ENCODE results near the gene FAM81B. TPM values are rescaled to one million over a fixed set of nuclear protein-coding genes. Genes with fewer than 3 reads are reported as not detected.

The FAM81B gene
- total and polyA plus RNA-seq, 2 experiments from 2014 or later = 0.80 TPM; not detected in 1

- Histone ChIP-seq H3K4me2 (no peak overlapping the region), H3K4me3 (no peak overlapping the region), H3K9me2 (replicated peaks; ENCODE audit: insufficient read depth) (no peaks in the 10 kb centered on the region), H3K79me2 (no peaks in the 10 kb centered on the region), H3K4me1 (ENCODE audit: insufficient read depth) (no peaks in the 10 kb centered on the region), H3K36me3 (replicated peaks; ENCODE audit: insufficient read depth, low read depth) (no peaks in the 10 kb centered on the region), H2AFZ (no peak overlapping the region), H3K9me3 (ENCODE audit: low read depth) (no peaks in the 10 kb centered on the region), H3K27ac (no peak overlapping the region), H3K27me3 (no peaks in the 10 kb centered on the region), H4K20me1 (ENCODE audit: insufficient read depth, poor library complexity, severe bottlenecking) (no peaks in the 10 kb centered on the region)
- 49% methylated on average over 2 of the region's 2 CpGs for WGBS (ENCODE audit: low lambda C conversion rate, missing lambda C conversion rate)
- no peak for DNase-seq (ENCODE audit: low spot score)
- TF ChIP-seq, protein P1, sequence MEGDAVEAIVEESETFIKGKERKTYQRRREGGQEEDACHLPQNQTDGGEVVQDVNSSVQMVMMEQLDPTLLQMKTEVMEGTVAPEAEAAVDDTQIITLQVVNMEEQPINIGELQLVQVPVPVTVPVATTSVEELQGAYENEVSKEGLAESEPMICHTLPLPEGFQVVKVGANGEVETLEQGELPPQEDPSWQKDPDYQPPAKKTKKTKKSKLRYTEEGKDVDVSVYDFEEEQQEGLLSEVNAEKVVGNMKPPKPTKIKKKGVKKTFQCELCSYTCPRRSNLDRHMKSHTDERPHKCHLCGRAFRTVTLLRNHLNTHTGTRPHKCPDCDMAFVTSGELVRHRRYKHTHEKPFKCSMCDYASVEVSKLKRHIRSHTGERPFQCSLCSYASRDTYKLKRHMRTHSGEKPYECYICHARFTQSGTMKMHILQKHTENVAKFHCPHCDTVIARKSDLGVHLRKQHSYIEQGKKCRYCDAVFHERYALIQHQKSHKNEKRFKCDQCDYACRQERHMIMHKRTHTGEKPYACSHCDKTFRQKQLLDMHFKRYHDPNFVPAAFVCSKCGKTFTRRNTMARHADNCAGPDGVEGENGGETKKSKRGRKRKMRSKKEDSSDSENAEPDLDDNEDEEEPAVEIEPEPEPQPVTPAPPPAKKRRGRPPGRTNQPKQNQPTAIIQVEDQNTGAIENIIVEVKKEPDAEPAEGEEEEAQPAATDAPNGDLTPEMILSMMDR (IDR thresholded peaks at IDR 0.05; ENCODE audit: poor library complexity) = no peak
- TF ChIP-seq EZH2 (IDR thresholded peaks at IDR 0.05; ENCODE audit: borderline replicate concordance) (no peak), EZH2phosphoT487 (IDR thresholded peaks at IDR 0.05; ENCODE audit: low read depth, severe bottlenecking, unreplicated experiment) (no peak)
These were observed 58.3 kb downstream of the FAM81B start for GRCh38 chr5:95449460-95449859.

GRCh38 chr5:95454536-95454935, 63.4 kb downstream of the FAM81B start:
- no peak overlapping the region for H3K4me3 ChIP-seq
- no peaks in the 10 kb centered on the region for H3K79me2 ChIP-seq
- H3K9me2 ChIP-seq (replicated peaks; ENCODE audit: insufficient read depth) = no peaks in the 10 kb centered on the region
- DNase-seq (ENCODE audit: low spot score) = no peak
- H3K27ac ChIP-seq = no peak overlapping the region
- no peaks in the 10 kb centered on the region for H3K9me3 ChIP-seq (ENCODE audit: low read depth)
- no peaks in the 10 kb centered on the region for H3K4me1 ChIP-seq (ENCODE audit: insufficient read depth)
- no peaks in the 10 kb centered on the region for H3K36me3 ChIP-seq (replicated peaks; ENCODE audit: insufficient read depth, low read depth)
- no peak overlapping the region for H3K4me2 ChIP-seq
- H3K27me3 ChIP-seq = no peaks in the 10 kb centered on the region
- no peak overlapping the region for H2AFZ ChIP-seq
- TF ChIP-seq, protein P1 (IDR thresholded peaks at IDR 0.05; ENCODE audit: poor library complexity) = no peak
- no peak for TF ChIP-seq EZH2 (IDR thresholded peaks at IDR 0.05; ENCODE audit: borderline replicate concordance)
- no peak for TF ChIP-seq EZH2phosphoT487 (IDR thresholded peaks at IDR 0.05; ENCODE audit: low read depth, severe bottlenecking, unreplicated experiment)
- H4K20me1 ChIP-seq (ENCODE audit: insufficient read depth, poor library complexity, severe bottlenecking) = no peaks in the 10 kb centered on the region
- 90% methylated on average over 2 of the region's 2 CpGs for WGBS (ENCODE audit: low lambda C conversion rate, missing lambda C conversion rate)

- Histone ChIP-seq H3K36me3 (replicated peaks; ENCODE audit: insufficient read depth, low read depth) (no peaks in the 10 kb centered on the region), H3K4me3 (no peak overlapping the region), H3K79me2 (no peaks in the 10 kb centered on the region), H3K9me2 (replicated peaks; ENCODE audit: insufficient read depth) (no peaks in the 10 kb centered on the region), H3K4me1 (ENCODE audit: insufficient read depth) (no peaks in the 10 kb centered on the region), H2AFZ (no peak overlapping the region), H3K4me2 (no peak overlapping the region), H3K27ac (no peak overlapping the region), H4K20me1 (ENCODE audit: insufficient read depth, poor library complexity, severe bottlenecking) (no peaks in the 10 kb centered on the region), H3K9me3 (ENCODE audit: low read depth) (no peaks in the 10 kb centered on the region), H3K27me3 (no peaks in the 10 kb centered on the region)
- WGBS (ENCODE audit: low lambda C conversion rate, missing lambda C conversion rate) = 91% methylated on average over 2 of the region's 2 CpGs
- TF ChIP-seq, protein P1 (IDR thresholded peaks at IDR 0.05; ENCODE audit: poor library complexity) = no peak
- TF ChIP-seq EZH2 (IDR thresholded peaks at IDR 0.05; ENCODE audit: borderline replicate concordance) (no peak), EZH2phosphoT487 (IDR thresholded peaks at IDR 0.05; ENCODE audit: low read depth, severe bottlenecking, unreplicated experiment) (no peak)
- DNase-seq (ENCODE audit: low spot score) = no peak
These were observed 69.5 kb downstream of the FAM81B start for GRCh38 chr5:95460665-95461064.

DNA sequence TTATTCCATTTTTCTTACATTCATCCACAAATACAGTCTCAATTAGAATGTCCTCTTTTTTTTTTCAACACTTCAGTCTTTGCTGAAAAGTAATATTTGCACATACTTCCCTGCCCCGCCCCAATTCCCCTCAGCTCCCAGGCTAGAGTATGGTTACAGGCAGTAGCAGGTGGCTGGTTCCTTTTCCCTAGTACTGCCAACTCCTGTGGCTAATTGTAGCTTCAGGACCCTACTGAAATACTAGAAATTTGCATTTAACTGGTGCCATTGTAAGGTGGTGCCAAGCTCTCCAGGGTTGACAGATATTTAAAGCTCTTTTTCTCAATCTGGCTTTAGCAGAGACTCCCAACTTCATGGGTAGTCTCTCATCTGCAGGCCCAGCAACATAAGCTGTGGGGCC, 80.3 kb downstream of the FAM81B start:
- no peak overlapping the region for H3K27ac ChIP-seq
- peaks cover 12% of the 10 kb centered on the region for H3K36me3 ChIP-seq (replicated peaks; ENCODE audit: insufficient read depth, low read depth)

More for the DNA sequence above, 80.3 kb downstream of the FAM81B start:
- Histone ChIP-seq H4K20me1 (ENCODE audit: insufficient read depth, poor library complexity, severe bottlenecking) (no peaks in the 10 kb centered on the region), H3K4me3 (no peak overlapping the region), H3K9me2 (replicated peaks; ENCODE audit: insufficient read depth) (no peaks in the 10 kb centered on the region), H3K4me2 (no peak overlapping the region), H3K79me2 (no peaks in the 10 kb centered on the region), H3K9me3 (ENCODE audit: low read depth) (no peaks in the 10 kb centered on the region), H3K4me1 (ENCODE audit: insufficient read depth) (no peaks in the 10 kb centered on the region), H3K27me3 (no peaks in the 10 kb centered on the region), H2AFZ (no peak overlapping the region)
- DNase-seq (ENCODE audit: low spot score) = no peak
- TF ChIP-seq EZH2 (IDR thresholded peaks at IDR 0.05; ENCODE audit: borderline replicate concordance) (no peak), EZH2phosphoT487 (IDR thresholded peaks at IDR 0.05; ENCODE audit: low read depth, severe bottlenecking, unreplicated experiment) (no peak)
- TF ChIP-seq, protein P1 (IDR thresholded peaks at IDR 0.05; ENCODE audit: poor library complexity) = no peak
- 89% methylated on average over 1 of the region's 1 CpG for WGBS (ENCODE audit: low lambda C conversion rate, missing lambda C conversion rate)
